HG03521 (cell line): ENCODE data around the gene SLC5A9.
"Not testable (repeated sequence)": the region's sequence is repeated elsewhere in the genome, so short reads cannot be mapped to it uniquely, and the experiment has no call there.

ENCODE experiments used
- ATAC-seq: cut with Tn5 transposase; IDR thresholded peaks from one replicate; pipeline ENCODE4 v1.9.1; 2021; ENCODE audit warnings: mild to moderate bottlenecking, moderate library complexity; ENCODE audit not compliant: unreplicated experiment

The SLC5A9 gene

DNA sequence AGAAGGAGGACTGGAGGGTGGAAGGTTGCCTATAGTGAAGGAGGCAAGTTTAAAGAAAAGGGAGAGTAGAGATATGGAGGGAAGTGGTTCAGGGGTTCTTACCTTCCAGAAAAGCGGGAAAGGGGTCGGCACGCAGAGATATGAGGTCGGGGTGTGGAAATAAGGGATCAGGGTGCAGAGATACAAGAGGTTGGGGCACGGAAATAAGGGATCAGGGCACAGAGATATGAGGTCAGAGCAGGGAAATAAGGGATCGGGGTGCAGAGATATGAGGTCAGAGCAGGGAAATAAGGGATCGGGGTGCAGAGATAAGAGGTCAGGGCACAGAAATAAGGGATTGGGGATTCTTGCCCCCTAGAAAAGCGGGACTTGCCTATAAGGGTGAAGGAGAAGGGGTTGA, 9.1 kb upstream of the SLC5A9 start:
- ATAC-seq: not testable (repeated sequence)

DNA sequence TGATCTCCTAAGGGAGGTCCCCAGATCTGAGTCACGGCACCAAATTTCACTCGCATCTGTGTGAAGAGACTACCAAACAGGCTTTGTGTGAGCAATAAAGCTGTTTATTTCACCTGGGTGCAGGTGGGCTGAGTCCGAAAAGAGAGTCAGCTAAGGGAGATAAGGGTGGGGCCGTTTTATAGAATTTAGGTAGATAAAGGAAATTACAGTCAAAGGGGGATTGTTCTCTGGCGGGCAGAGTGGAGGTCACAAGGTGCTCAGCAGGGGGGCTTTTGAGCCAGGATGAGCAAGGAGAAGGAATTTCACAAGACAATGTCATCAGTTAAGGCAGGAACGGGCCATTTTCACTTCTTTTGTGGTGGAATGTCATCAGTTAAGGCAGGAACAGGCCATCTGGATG, 8.2 kb upstream of the SLC5A9 start:
- ATAC-seq: not testable (repeated sequence)

DNA sequence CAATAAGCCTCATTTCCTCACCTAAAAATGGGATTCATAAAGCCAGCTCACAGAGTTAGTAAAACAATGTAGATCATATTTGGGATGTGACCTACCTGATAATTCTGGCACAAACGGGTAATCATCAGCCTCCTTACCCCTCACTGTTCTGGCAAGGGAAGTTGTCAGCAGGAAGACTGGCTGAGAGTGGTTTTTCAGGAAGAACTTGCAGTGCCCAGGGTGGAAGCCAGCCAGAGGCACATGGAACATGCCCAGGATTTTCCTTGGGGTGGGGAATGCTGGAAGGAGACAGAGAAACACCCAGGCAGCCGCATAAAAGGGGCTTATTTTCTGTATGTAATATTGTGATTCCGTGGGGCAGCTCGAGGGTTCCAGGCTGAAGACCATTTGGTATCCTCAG, 7.7 kb upstream of the SLC5A9 start:
- ATAC-seq: no peak

DNA sequence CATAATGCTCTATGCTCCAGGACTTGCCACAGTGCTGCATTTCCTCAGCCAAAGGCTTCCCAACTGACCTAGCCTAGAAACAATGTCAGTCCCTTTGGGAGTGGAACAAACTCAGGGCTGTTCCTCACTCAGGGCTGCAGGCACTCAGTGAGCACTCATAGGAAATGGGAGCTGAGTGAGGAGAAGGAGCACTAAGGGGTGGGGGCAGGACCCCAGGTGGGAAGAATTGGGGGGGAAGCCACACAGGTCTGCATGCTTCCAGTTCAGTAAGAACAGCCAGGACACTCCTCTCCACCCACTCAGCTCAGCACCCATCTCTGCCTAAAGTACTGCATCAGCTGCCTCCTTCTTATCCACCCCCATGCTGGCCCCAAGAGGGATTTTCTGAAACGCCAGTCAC, 7.3 kb upstream of the SLC5A9 start:
- no peak for ATAC-seq

DNA sequence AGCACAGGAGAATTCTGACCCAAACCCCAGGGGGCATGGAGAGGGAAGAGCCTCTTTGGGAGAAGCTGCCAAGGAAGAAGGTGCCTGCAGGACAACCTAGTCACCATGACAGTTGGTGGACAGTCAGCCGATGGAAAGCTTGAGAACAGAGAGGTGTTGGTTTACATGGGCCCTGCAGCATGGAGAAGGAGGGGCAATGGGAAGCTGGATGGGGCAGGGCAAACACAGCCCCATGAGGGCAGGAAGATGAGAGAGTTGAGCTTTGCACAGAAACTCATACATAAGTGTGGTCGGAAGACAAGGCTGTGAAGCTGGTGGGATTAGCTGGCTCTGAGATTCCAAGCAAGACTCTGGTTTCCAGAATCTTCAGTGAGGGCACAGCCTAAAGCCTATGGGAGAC, 6.6 kb upstream of the SLC5A9 start:
- ATAC-seq: no peak

DNA sequence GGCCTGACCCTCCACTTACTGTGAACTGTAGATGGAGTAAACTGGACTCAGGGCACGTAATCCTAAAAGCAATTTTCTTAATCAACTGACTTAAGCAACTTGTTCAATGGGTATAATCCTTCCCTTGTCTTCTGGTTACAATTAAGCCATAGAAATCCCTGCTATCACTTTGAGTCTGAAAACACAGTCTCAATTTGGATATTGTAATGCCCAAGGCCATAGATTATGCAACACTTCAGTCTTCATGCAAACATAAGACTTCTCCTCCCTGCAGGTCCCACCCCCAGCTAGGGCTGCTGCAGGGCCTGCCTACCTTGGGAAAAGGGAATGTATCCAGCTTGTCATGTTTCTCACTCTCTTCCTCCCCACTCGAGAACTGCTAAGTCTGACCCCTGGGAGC, 6.2 kb upstream of the SLC5A9 start:
- no peak for ATAC-seq

DNA sequence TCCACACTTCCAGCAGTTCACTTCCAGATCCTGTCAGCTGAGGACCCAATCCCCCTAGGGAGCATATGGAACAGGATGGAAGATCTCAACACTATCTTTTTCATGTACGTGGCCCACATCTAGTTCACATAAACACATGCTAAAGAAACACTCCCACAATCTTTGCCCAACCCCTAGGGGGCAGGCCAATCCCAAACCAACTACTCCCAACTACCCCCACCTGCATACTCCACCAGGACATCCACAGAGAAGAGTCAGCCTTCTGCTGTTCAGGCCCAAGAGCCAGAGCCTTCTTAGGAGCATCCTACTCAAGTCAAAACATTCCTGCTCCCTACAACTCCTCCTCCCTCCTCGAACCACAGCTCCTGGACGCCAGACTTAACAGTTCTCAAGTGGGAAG, 5.6 kb upstream of the SLC5A9 start:
- ATAC-seq: no peak

DNA sequence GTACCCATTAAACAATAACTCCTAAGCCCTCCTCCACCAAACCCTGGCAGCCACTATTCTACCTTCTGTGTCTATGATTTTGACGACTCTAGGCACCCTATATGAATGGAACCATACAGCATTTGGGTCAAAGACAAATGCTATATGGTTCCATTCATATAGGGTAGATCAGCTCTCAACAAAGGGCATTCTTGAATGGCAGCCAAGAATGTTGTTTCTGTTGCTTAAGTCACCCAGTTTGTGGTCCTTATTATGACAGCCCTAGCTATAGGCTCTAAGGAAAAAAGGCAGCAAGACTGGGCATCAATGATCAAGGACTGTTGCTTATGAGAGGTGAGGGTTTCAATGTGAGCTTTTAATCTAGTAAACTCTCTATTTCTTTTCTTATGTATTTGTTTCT, 4.7 kb upstream of the SLC5A9 start:
- ATAC-seq: no peak

DNA sequence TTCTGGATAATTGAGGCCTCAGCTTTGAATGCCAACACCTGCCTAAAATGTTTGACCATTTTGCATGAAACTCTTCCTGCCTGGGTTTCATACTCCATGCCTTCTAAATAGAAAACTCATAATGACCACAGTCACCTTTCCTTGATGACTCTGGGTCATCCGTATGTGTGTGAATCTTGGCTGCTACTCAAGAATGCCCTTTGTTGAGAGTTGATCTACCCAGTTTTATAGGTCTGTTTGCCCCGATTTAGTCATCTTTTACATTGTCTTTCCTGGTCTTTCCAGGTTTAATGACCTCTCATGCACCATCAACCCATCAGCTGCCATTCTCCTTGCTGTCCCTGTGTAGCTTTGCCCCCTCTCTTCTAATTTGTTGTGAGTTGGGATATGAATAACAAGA, 2.7 kb upstream of the SLC5A9 start:
- no peak for ATAC-seq

DNA sequence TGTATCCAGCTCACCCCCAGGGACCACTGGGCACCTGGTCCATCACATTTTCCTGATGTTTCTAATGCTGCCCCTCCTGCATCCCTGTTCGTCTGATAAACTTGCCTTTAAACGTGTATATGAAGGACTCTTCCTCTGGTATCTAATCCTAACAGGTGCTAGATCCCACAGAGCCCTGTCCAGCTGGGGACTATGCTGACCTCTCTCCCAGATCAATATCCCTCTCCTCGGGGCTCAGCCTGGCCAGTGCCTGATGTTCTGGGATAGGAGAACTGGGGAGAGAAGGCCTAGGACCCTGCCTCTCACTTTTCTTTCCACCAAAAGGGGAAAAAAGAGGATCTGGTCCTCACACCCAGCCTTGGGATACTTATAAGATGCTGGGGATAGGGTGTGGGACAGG, 1.4 kb upstream of the SLC5A9 start:
- no peak for ATAC-seq

DNA sequence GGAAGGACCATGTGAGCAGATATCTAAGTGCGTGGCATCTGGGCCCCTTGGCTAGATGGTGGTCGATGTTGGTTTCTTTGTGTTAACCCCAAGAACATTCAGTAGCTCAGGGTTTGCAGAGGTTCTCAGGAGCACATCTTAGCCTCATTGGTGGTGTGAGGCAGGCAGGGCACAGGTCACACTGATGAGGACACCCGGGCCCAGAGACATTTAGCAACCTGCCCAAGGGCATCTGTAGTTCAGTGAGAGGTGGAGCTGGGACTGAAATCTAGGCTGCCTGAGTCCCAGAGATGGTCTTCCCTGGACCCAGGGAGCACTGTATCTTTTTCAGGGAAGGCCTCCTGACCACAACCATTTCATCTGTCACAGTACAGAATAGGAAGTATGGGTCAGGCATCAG, 859 bp upstream of the SLC5A9 start:
- no peak for ATAC-seq

DNA sequence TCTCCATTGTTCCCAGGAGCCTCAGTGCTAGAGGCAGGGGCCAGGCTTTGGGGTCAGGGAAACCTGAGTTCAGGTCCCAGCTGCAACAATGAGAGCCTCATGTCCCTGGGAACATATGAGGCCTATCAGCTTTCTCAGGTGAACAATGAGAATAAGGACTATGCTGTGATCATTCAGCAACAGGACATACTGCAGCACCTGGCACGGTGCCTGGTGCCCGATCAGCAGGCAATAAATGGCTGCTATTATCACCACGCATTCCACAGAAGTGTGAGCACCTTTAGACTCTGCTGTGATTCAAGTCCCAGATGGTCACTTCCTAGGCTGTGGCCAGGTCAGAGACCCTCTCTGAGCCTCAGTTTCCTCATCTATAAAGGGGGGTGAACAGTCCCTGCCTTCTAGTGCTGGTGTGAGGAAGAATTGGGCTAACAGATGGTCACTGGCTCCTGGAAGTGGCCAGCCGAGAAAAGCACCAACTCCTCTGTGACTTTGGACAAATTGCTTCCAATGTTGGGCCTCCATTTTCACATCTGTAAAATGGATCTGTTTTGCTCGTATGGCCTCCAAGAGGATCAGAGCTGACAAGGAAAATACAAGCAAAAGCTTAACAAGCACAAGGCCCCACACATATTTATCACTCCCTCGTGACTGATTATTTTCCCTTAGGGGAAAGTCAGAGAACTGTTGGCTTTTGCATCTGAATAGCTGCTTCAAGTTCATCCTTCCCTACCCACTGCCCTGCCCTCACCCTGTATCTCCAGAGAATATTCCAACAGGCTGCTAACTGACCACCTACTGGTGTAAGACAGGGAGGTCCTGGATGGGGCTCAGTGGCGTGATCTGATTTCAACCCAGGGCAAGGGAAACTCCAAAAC, 1.1 kb downstream of the SLC5A9 start:
- ATAC-seq: no peak

DNA sequence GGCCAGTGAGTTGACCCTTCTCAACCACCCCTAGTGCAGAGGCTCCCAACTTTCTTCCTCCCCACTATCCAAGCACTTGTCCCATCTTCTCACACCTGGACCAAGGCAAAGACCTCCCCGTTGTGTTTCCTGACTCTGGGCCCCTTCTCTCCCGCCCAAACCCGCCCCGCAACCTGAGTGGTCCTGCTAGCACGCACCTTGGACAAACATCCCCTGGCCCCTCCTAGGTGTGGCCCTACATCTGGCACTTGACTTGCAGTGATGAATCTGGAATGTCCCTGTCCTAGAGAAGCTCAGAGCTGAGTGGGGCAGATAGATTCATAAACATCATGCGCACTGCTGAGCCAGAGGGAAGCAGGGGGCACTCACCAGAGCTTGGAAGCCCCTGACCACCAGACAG, 2.3 kb downstream of the SLC5A9 start:
- no peak for ATAC-seq

DNA sequence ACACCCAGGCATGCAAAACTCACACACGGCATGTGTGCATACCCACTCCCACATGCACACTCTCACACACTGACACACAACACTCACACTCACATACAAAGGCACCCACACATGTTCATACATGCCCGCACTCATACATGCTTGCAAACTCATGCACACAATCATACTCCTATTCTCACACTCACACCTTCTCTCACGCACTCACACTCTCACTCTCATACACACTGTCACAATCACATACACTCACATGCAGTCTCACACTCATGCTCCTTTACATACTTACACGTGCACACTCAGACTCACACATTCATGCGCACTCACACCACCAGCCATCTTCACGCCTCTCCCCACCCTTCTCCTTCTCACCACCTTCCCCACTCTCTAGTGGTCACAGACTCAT, 3.1 kb downstream of the SLC5A9 start:
- no peak for ATAC-seq

DNA sequence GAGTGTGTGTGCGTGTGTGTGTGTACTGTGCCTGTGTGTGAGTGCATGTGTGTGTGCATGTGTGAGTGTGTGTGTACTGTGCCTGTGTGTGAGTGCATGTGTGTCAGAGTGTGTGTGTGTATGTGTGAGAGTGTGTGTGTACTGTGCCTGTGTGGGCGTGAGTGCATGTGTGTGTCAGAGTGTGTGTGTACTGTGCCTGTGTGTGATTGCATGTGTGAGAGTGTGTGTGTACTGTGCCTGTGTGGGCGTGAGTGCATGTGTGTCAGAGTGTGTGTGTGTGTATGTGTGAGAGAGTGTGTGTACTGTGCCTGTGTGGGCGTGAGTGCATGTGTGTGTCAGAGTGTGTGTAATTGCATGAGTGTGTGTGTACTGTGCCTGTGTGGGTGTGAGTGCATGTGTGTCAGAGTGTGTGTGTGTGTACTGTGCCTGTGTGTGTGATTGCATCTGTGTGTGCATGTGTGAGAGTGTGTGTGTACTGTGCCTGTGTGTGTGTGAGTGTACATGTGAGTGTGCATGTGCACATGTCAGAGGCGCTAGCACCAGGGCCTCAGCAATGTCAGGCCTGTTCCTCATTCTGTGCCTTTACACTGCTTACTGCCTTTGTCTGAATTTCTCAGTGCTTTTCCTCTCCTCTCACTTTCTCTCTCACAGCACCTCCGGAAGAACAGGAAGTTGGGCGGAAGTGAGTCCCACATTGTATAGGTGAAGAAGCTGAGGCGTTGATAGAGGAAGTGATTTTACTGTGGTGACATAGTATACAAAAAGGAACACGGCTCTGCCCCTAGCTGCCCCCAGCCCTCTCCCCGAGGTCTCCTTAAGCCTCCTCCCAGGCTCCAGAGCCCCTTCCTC, 4.9 kb downstream of the SLC5A9 start:
- ATAC-seq: no peak

DNA sequence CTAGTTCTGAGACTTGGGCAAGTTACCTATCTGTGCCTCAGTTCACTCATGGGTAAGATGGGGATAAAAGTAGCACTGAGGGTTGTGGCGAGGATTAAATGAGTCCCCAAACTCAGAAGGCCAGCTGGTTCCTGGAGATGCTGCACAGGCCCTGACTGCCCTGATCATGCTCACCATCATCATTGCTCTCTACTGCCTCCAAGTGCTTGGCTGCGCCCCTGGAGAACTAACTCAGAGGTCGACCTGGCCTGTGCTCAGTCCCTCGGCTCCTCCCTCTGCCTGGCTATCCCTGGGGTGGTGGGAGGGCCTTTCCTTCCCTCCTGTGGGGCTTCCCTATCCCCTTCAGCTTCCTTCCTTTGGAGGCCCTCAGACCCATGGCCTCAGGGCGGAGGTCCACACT, 5.6 kb downstream of the SLC5A9 start:
- ATAC-seq: no peak

DNA sequence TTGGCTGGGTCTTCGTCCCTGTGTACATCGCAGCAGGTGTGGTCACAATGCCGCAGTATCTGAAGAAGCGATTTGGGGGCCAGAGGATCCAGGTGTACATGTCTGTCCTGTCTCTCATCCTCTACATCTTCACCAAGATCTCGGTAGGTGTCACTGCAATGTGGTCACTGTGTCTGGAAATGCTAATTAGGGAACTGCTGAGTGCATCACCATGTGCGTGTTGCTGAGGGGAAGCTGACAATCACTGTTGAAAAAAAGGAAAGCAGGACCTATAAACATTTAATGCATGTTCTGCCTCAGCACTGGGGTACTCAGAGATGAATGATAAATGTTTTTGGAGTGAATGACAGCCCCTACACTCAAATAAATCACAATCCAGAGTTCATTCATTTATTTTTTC, 6.8 kb downstream of the SLC5A9 start:
- ATAC-seq: no peak

DNA sequence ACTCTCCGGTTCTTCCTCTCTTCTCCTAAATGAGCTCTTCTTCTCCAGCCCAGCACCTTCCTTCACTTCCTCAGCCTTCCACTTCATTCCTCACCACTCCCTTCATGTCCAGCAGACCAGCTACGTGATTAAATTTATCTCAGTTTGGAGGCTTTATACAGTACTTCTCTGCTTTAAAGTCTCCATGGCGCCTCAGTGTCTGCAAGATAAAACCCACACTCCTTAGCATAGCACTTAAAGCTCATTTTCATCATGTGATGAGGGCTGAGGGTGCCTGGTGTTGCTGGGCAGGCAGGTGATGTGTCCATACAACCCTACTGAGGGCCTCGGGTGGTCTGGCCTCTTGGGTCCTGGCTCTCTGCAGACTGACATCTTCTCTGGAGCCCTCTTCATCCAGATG, 7.7 kb downstream of the SLC5A9 start:
- no peak for ATAC-seq

DNA sequence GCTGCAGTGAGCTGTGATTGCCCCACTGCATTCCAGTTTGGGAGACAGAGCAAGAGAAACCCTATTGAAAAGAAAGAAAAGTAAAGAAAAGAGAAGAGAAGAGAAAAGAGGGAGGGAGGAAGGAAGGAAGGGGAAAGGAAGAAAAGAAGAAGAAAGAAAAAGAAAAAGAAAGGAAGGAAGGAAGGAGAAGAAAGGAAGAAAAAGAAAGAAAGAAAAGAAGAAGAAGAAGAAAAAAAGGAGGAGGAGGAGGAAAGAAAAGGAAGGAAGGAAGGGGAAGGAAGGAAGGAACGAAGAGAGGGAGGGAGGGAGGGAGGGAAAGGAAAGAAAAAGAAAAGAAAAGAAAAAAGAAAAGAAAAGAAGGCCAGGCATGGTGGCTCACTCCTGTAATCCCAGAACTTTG, 10.2 kb downstream of the SLC5A9 start:
- ATAC-seq: no peak

DNA sequence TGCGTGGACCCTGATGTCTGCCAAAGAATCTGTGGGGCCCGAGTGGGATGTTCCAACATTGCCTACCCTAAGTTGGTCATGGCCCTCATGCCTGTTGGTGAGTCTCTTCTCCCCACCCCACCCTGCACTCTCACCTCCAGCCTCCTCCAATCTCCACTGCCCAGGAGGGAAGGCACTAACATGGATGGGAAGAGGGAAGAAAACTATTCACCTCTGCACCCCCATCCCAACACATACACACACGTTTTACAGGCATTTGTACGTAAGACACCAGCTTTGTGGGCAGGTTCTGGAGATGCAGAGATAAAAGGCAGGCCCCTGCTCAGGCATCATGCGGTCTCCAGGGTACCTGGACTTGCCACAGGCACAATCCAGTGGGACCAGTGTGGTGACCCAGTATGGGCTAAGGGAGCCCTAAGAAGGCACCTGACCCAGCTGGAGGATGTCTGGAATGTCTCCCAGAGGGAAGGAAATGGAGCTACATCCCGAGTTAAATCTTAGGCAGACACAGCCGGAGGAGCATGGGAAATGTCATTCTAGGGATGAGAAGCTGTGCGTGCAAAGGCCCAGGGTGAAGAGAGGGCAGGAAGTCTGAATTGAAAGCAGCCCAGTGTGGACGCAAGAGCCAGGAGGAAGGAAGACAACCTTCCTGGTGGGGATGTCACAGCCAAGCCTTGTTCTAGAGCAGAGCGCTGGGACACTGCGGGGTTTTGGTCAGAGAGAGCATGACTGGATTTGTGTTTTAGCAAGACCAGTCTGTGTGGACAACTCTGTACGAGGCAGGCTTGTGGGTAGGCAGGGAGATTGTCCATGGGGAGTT, 11.4 kb downstream of the SLC5A9 start:
- no peak for ATAC-seq

DNA sequence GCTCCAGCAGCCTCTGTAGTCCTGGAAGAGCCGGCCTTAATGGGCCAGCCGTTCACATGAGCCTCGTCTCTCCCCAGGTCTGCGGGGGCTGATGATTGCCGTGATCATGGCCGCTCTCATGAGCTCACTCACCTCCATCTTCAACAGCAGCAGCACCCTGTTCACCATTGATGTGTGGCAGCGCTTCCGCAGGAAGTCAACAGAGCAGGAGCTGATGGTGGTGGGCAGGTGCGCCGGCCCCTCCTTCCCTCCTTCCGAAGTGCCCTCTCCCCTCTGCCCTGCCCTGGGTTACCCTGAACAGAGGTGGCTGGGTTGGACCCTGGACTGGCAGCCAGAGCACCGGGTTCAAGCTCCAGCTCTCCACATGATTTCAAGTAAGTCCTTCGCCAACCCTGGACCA, 13.1 kb downstream of the SLC5A9 start:
- ATAC-seq: no peak
